ENCODE results near the gene LAMB3.
"Not testable (repeated sequence)": the region's sequence is repeated elsewhere in the genome, so short reads cannot be mapped to it uniquely, and the experiment has no call there.

LAMB3 gene

GRCh38 chr1:209652121-209652735, at the start of gene LAMB3:
TSS of gene LAMB3 (minus strand) at chr1:209652425. CDS start at chr1:209650944, 1,481 bp downstream.
- DNase-seq (ENCODE audit: low spot score) = no peak

GRCh38 chr1:209700686-209701085, 48.5 kb upstream of the LAMB3 start:
- DNase-seq (ENCODE audit: low spot score) = not testable (repeated sequence)

- no peak for DNase-seq (ENCODE audit: low spot score)
Measured at GRCh38 chr1:209697126-209697525, 44.9 kb upstream of the LAMB3 start.

- no peak for DNase-seq (ENCODE audit: low spot score)
Measured at GRCh38 chr1:209696673-209697072, 44.4 kb upstream of the LAMB3 start.

GRCh38 chr1:209692745-209693504, 40.7 kb upstream of the LAMB3 start:
- DNase-seq (ENCODE audit: low spot score) = peak; percentile 18

- no peak for DNase-seq (ENCODE audit: low spot score)
Measured at GRCh38 chr1:209692296-209692695, 40.1 kb upstream of the LAMB3 start.

- no peak for DNase-seq (ENCODE audit: low spot score)
Measured at GRCh38 chr1:209691237-209691636, 39.0 kb upstream of the LAMB3 start.

GRCh38 chr1:209689477-209689876, 37.3 kb upstream of the LAMB3 start:
- DNase-seq (ENCODE audit: low spot score) = no peak

GRCh38 chr1:209688746-209689234, 36.6 kb upstream of the LAMB3 start:
- DNase-seq (ENCODE audit: low spot score) = no peak

GRCh38 chr1:209686322-209686721, 34.1 kb upstream of the LAMB3 start:
- no peak for DNase-seq (ENCODE audit: low spot score)

- no peak for DNase-seq (ENCODE audit: low spot score)
Measured at GRCh38 chr1:209685821-209686220, 33.6 kb upstream of the LAMB3 start.

- no peak for DNase-seq (ENCODE audit: low spot score)
Measured at GRCh38 chr1:209678981-209679539, 26.8 kb upstream of the LAMB3 start.

- no peak for DNase-seq (ENCODE audit: low spot score)
Measured at GRCh38 chr1:209675565-209676154, 23.4 kb upstream of the LAMB3 start.

GRCh38 chr1:209674957-209675564, 22.8 kb upstream of the LAMB3 start, which contains the start of gene G0S2:
TSS of gene G0S2 (plus strand) at chr1:209675412. CDS start at chr1:209675685, 273 bp downstream.
- no peak for DNase-seq (ENCODE audit: low spot score)

GRCh38 chr1:209673631-209674417, 21.6 kb upstream of the LAMB3 start:
- no peak for DNase-seq (ENCODE audit: low spot score)

- DNase-seq (ENCODE audit: low spot score) = no peak
Measured at GRCh38 chr1:209672705-209673630, 20.7 kb upstream of the LAMB3 start.

GRCh38 chr1:209670441-209671082, 18.3 kb upstream of the LAMB3 start:
- DNase-seq (ENCODE audit: low spot score) = no peak

GRCh38 chr1:209667708-209668107, 15.5 kb upstream of the LAMB3 start:
- DNase-seq (ENCODE audit: low spot score) = no peak

- no peak for DNase-seq (ENCODE audit: low spot score)
Measured at GRCh38 chr1:209667103-209667502, 14.9 kb upstream of the LAMB3 start.

- no peak for DNase-seq (ENCODE audit: low spot score)
Measured at GRCh38 chr1:209662879-209663327, 10.7 kb upstream of the LAMB3 start.

Data from HuH-7.5 (cell line).